NCI-H2081 (cell line): Measurements from ENCODE around the gene SLC29A2.

Source experiments
- DNase-seq, 2 experiments: peaks; one replicate each; lab custom pipeline; 2025; lab: John Stamatoyannopoulos, UW

Gene SLC29A2

GRCh38 chr11:66349084-66349386 is 22.5 kb downstream of the SLC29A2 start:
- DNase-seq, result no peak

- DNase-seq, result peak; percentile 74 to 82
These were observed 23.9 kb downstream of the SLC29A2 start, which contains the start of gene B4GAT1 for GRCh38 chr11:66347425-66348276. Gene B4GAT1, minus strand, starts transcription at chr11:66347629. Its CDS starts 84 bp downstream, at chr11:66347545.

- peak in 1 of 2 experiments; percentile 44 for DNase-seq
These were observed 24.8 kb downstream of the SLC29A2 start for GRCh38 chr11:66346476-66347424.

- no peak for DNase-seq
These were observed 26.3 kb downstream of the SLC29A2 start for GRCh38 chr11:66345316-66345649.

- peak; percentile 92 to 96 for DNase-seq
These were observed 26.8 kb downstream of the SLC29A2 start, which contains the start of gene BRMS1 for GRCh38 chr11:66344550-66345315. Gene BRMS1, minus strand, starts transcription at chr11:66345104. Its CDS starts 2,870 bp downstream, at chr11:66342234.

GRCh38 chr11:66343176-66343575 is 28.4 kb downstream of the SLC29A2 start:
- no peak for DNase-seq

GRCh38 chr11:66341502-66342126 is 29.9 kb downstream of the SLC29A2 start:
- DNase-seq, result no peak

- no peak for DNase-seq
These were observed 30.7 kb downstream of the SLC29A2 start for GRCh38 chr11:66340596-66341501.

- no peak for DNase-seq
These were observed 31.7 kb downstream of the SLC29A2 start for GRCh38 chr11:66339686-66340483.

GRCh38 chr11:66339162-66339675 is 32.3 kb downstream of the SLC29A2 start:
- no peak for DNase-seq

- no peak for DNase-seq
These were observed 33.0 kb downstream of the SLC29A2 start for GRCh38 chr11:66338276-66339161.

- no peak for DNase-seq
These were observed 34.3 kb downstream of the SLC29A2 start for GRCh38 chr11:66337103-66337899.

- DNase-seq, result peak; percentile 56 to 77
These were observed 35.1 kb downstream of the SLC29A2 start, which contains the start of gene RIN1 for GRCh38 chr11:66336234-66337102. Gene RIN1, minus strand, starts transcription at chr11:66336434. Its CDS starts 32 bp downstream, at chr11:66336402.

GRCh38 chr11:66335531-66336233 is 35.9 kb downstream of the SLC29A2 start:
- DNase-seq, result no peak

GRCh38 chr11:66334605-66335442 is 36.7 kb downstream of the SLC29A2 start:
- DNase-seq, result no peak
